Colonic mucosa (tissue), 4 donors: Measurements from ENCODE around the gene GPR139. TPM values are rescaled to one million over a fixed set of nuclear protein-coding genes. Genes with fewer than 3 reads are reported as not detected.

Experiments
- DNase-seq: peaks from one replicate; pipeline ENCODE4 v3.0.0-alpha.2; 2020
- H3K27ac ChIP-seq: fragments of 200-600 bp; one replicate; pipeline ENCODE4 v1.8.0; 2021
- H3K27me3 ChIP-seq: fragments of 200-600 bp; one replicate; pipeline ENCODE4 v1.8.0; 2021
- H3K36me3 ChIP-seq: fragments of 200-600 bp; one replicate; pipeline ENCODE4 v1.8.0; 2021
- H3K4me1 ChIP-seq: fragments of 200-600 bp; one replicate; pipeline ENCODE4 v1.8.0; 2021; ENCODE audit warnings: mild to moderate bottlenecking
- H3K4me3 ChIP-seq: fragments of 200-600 bp; one replicate; pipeline ENCODE4 v1.8.0; 2021
- H3K9ac ChIP-seq, 2 donors: one replicate each; pipeline ENCODE4 v1.7.0; 2013; ENCODE audit warnings: control low read depth in 2 of 2, low read depth in 2 of 2, low read length in 2 of 2
- H3K9me3 ChIP-seq: fragments of 200-600 bp; one replicate; pipeline ENCODE4 v1.8.0; 2021
- intact Hi-C: fragments of 100-400 bp; cut with DNase I; formaldehyde crosslinking; loops from one replicate; pipeline ENCODE4 v1.14.1; 2022
- total RNA-seq, 2 donors: library from RNA; stranded (reverse); fragmentation: NEBNext Ultra II Directional in 1 of 2; extraction: Animal tissue kit (Norgen Biotek cat#: 25700) in 1 of 2; gene quantifications; one replicate each; pipeline ENCODE4 v1.2.1, GENCODE V29; 2021
- TF ChIP-seq, protein P1 (sequence below): fragments of 200-600 bp; IDR thresholded peaks from one replicate; pipeline ENCODE4 v1.8.0; 2022; ENCODE audit warnings: antibody characterized with exemption, mild to moderate bottlenecking
- donor health status: healthy.
- donor health status: DM: no; HTN: no; CAD: no.
- donor health status: DM: no; HTN: no; CAD: no.

GPR139 gene
- total RNA-seq, 2 donors from 2014 or later: not detected

DNA sequence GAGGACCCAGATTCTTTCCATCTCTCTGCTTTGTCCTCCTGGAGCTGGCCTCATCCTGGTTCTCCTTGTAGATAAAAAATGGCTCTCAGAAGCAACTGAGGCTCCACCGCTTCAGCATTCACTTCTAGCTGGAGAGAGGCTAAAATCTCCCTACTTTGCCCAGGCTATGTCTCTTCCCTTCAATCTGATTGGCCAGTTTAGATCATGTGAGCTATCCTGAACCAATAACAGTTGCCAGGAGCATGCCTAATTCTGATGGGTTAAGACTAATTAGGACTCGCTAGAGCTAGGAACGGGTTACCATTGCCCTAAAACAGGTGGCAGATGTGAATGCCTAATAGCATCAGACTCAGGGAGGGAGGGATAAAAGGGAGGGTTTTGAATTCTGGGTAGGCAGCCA, 89.6 kb downstream of the GPR139 start:
- no peaks in the 10 kb centered on the region for H3K27me3 ChIP-seq
- TF ChIP-seq, protein P1, sequence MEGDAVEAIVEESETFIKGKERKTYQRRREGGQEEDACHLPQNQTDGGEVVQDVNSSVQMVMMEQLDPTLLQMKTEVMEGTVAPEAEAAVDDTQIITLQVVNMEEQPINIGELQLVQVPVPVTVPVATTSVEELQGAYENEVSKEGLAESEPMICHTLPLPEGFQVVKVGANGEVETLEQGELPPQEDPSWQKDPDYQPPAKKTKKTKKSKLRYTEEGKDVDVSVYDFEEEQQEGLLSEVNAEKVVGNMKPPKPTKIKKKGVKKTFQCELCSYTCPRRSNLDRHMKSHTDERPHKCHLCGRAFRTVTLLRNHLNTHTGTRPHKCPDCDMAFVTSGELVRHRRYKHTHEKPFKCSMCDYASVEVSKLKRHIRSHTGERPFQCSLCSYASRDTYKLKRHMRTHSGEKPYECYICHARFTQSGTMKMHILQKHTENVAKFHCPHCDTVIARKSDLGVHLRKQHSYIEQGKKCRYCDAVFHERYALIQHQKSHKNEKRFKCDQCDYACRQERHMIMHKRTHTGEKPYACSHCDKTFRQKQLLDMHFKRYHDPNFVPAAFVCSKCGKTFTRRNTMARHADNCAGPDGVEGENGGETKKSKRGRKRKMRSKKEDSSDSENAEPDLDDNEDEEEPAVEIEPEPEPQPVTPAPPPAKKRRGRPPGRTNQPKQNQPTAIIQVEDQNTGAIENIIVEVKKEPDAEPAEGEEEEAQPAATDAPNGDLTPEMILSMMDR: no peak
- no peak overlapping the region for H3K9ac ChIP-seq
- H3K9me3 ChIP-seq: no peaks in the 10 kb centered on the region
- H3K36me3 ChIP-seq: no peaks in the 10 kb centered on the region
- H3K4me3 ChIP-seq: no peak overlapping the region
- H3K4me1 ChIP-seq: no peaks in the 10 kb centered on the region
- DNase-seq: no peak
- intact Hi-C loops: no loop called here
- H3K27ac ChIP-seq: no peak overlapping the region

Other genes starting within 250 kb of the GPR139 start
- 1 to 10 TPM; 3.1 to 8.5 TPM for gene GPRC5B, start 189.0 kb downstream of the GPR139 start, total RNA-seq